ENCODE data around the gene NAXD.

- TF ChIP-seq CTCF (IDR thresholded peaks at IDR 0.05; ENCODE audit: insufficient read depth, low read length, poor library complexity, severe bottlenecking) (peak; percentile 13), EZH2phosphoT487 (conservative IDR thresholded peaks at IDR 0.05; ENCODE audit: low read length) (no peak)
Observed at GRCh38 chr13:110616103-110617101, 1.1 kb downstream of the NAXD start.

All from SU-DHL-6 (cell line).